AG04450 (cell line): ENCODE data around the gene BRAF. TPM values are rescaled to one million over a fixed set of nuclear protein-coding genes. Genes with fewer than 3 reads are reported as not detected.
"Not testable (repeated sequence)": the region's sequence is repeated elsewhere in the genome, so short reads cannot be mapped to it uniquely, and the experiment has no call there.

Experiments used
- CTCF ChIA-PET: fragments of 300-600, 350-600 bp; formaldehyde crosslinking; extraction: SDS; loops from one replicate; lab custom pipeline; 2022; ENCODE audit warnings: antibody characterized with exemption, inconsistent platforms; lab: Charles Lee
- POLR2A ChIA-PET: fragments of 350-600 bp; formaldehyde crosslinking; extraction: SDS; loops from one replicate; lab custom pipeline; 2021; ENCODE audit warnings: antibody characterized with exemption, inconsistent platforms; lab: Yijun Ruan, JAX
- DNase-seq: peaks from one replicate; pipeline ENCODE4 v3.0.0-alpha.2; 2011; ENCODE audit warnings: low read depth, low spot score
- H3K27ac ChIP-seq: one replicate; pipeline ENCODE4 v1.5.1; 2012; ENCODE audit warnings: low read depth, low read length, control low read depth
- H3K27me3 ChIP-seq: one replicate; pipeline ENCODE4 v1.6.0; 2012; ENCODE audit warnings: low read length; ENCODE audit not compliant: control insufficient read depth, insufficient read depth
- H3K4me3 ChIP-seq: 2 replicates; pipeline ENCODE4 v1.5.1; 2011; ENCODE audit warnings: mild to moderate bottlenecking, low read depth, low read length, control low read depth
- H3K9me3 ChIP-seq: 2 replicates; pipeline ENCODE4 v1.5.1; 2012; ENCODE audit warnings: low read length; ENCODE audit not compliant: control insufficient read depth, insufficient read depth
- CTCF ChIP-seq: IDR thresholded peaks from 2 replicates; pipeline ENCODE4 v1.5.1; 2011; ENCODE audit warnings: low read depth, low read length, control low read depth, inconsistent platforms
- polyA plus RNA-seq: library from polyadenylated mRNA; depleted of rRNA; stranded (reverse); fragments of >200 nt; gene quantifications from 2 replicates; pipeline ENCODE4 v1.2.3, GENCODE V29; 2011

Gene BRAF
- polyA plus RNA-seq, 1 experiment: 19.3 TPM

GRCh38 chr7:140678081-140678815, 246.5 kb downstream of the BRAF start:
- CTCF ChIA-PET: no interaction called here
- no peak overlapping the region for H3K27ac ChIP-seq
- DNase-seq: no peak
- POLR2A ChIA-PET: no interaction called here
- H3K27me3 ChIP-seq: no peaks in the 10 kb centered on the region
- H3K9me3 ChIP-seq: no peaks in the 10 kb centered on the region
- TF ChIP-seq CTCF: no peak
- H3K4me3 ChIP-seq: no peak overlapping the region

- ChIA-PET CTCF (no interaction called here), POLR2A (no interaction called here)
- no peak for DNase-seq
- H3K9me3 ChIP-seq: no peaks in the 10 kb centered on the region
- H3K27ac ChIP-seq: no peak overlapping the region
- no peaks in the 10 kb centered on the region for H3K27me3 ChIP-seq
- H3K4me3 ChIP-seq: no peak overlapping the region
- no peak for TF ChIP-seq CTCF
Measured at GRCh38 chr7:140677496-140677895, 247.2 kb downstream of the BRAF start.

- H3K27ac ChIP-seq, CTCF ChIA-PET, H3K9me3 ChIP-seq, POLR2A ChIA-PET, H3K27me3 ChIP-seq, H3K4me3 ChIP-seq, DNase-seq: not testable (repeated sequence)
Measured at GRCh38 chr7:140676956-140677355, 247.8 kb downstream of the BRAF start.

GRCh38 chr7:140676306-140676705, 248.4 kb downstream of the BRAF start:
- ChIA-PET CTCF (interaction anchor here (1.1 to 2.9 kb wide), 3 partner anchors 57 to 337 kb away, joined by 3 to 12 read pairs (median 5); partner anchors contain the start of gene MRPS33), POLR2A (no interaction called here)
- Histone ChIP-seq H3K4me3 (no peak overlapping the region), H3K27ac (no peak overlapping the region), H3K9me3 (no peaks in the 10 kb centered on the region), H3K27me3 (no peaks in the 10 kb centered on the region)
- no peak for TF ChIP-seq CTCF
- no peak for DNase-seq

- H3K27me3 ChIP-seq: no peaks in the 10 kb centered on the region
- H3K9me3 ChIP-seq: no peaks in the 10 kb centered on the region
- CTCF ChIA-PET: interaction anchor here (1.0 to 2.9 kb wide), 11 partner anchors 9 to 555 kb away, joined by 3 to 12 read pairs (median 6); partner anchors contain the start of gene MRPS33
- H3K4me3 ChIP-seq: no peak overlapping the region
- DNase-seq: no peak
- TF ChIP-seq CTCF: no peak
- POLR2A ChIA-PET: no interaction called here
- H3K27ac ChIP-seq: no peak overlapping the region
Measured at GRCh38 chr7:140675726-140676125, 249.0 kb downstream of the BRAF start.
